Measurements from ENCODE around the gene KIF7.

GRCh38 chr15:89669941-89670340 lies 14.7 kb upstream of the KIF7 start:
- TF ChIP-seq CTCF (conservative IDR thresholded peaks at IDR 0.05; ENCODE audit: low read depth, low read length) (no peak), POLR2A (IDR thresholded peaks at IDR 0.05; ENCODE audit: low read depth, low read length) (no peak), CHD1 (IDR thresholded peaks at IDR 0.05; ENCODE audit: low read depth, low read length) (no peak), USF2 (IDR thresholded peaks at IDR 0.05; ENCODE audit: low read depth, low read length) (no peak), CEBPB (IDR thresholded peaks at IDR 0.05; ENCODE audit: low read depth, low read length) (no peak), RAD21 (IDR thresholded peaks at IDR 0.05; ENCODE audit: low read length) (no peak), MXI1 (IDR thresholded peaks at IDR 0.05; ENCODE audit: borderline replicate concordance, low read depth, low read length) (no peak), RFX5 (IDR thresholded peaks at IDR 0.05; ENCODE audit: low read depth, low read length) (no peak), MAZ (IDR thresholded peaks at IDR 0.05; ENCODE audit: borderline replicate concordance, low read depth, low read length) (no peak), RCOR1 (IDR thresholded peaks at IDR 0.05; ENCODE audit: insufficient replicate concordance, low read length) (no peak), FOS (IDR thresholded peaks at IDR 0.05; ENCODE audit: low read depth, low read length) (no peak), ELK1 (IDR thresholded peaks at IDR 0.05; ENCODE audit: borderline replicate concordance, low read depth, low read length) (no peak), NFE2L2 (IDR thresholded peaks at IDR 0.05; ENCODE audit: low read depth, low read length) (no peak), SMC3 (IDR thresholded peaks at IDR 0.05; ENCODE audit: low read depth, low read length) (no peak)
